ENCODE data around the gene GSPT1.

GRCh38 chr16:11907160-11907970 is 8.4 kb downstream of the GSPT1 start:
- no peak for TF ChIP-seq KAT8 (IDR thresholded peaks at IDR 0.05; ENCODE audit: low read depth)
- no peak for TF ChIP-seq MXI1 (IDR thresholded peaks at IDR 0.05; ENCODE audit: low read depth, low read length)
- TF ChIP-seq, protein P1, sequence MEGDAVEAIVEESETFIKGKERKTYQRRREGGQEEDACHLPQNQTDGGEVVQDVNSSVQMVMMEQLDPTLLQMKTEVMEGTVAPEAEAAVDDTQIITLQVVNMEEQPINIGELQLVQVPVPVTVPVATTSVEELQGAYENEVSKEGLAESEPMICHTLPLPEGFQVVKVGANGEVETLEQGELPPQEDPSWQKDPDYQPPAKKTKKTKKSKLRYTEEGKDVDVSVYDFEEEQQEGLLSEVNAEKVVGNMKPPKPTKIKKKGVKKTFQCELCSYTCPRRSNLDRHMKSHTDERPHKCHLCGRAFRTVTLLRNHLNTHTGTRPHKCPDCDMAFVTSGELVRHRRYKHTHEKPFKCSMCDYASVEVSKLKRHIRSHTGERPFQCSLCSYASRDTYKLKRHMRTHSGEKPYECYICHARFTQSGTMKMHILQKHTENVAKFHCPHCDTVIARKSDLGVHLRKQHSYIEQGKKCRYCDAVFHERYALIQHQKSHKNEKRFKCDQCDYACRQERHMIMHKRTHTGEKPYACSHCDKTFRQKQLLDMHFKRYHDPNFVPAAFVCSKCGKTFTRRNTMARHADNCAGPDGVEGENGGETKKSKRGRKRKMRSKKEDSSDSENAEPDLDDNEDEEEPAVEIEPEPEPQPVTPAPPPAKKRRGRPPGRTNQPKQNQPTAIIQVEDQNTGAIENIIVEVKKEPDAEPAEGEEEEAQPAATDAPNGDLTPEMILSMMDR (IDR thresholded peaks at IDR 0.05 in 2 of 3, conservative IDR thresholded peaks at IDR 0.05 in 1 of 3; ENCODE audit: insufficient read depth in 2 of 3, low read depth in 1 of 3, low read length in 3 of 3) = no peak
- TF ChIP-seq BHLHE40 (IDR thresholded peaks at IDR 0.05; ENCODE audit: low read length) = no peak
- TF ChIP-seq TCF3 (CRISPR knock-in tag; IDR thresholded peaks at IDR 0.05) = no peak
- TF ChIP-seq TFAM (CRISPR knock-in tag; conservative IDR thresholded peaks at IDR 0.05) = no peak
- TF ChIP-seq ZFX (CRISPR knock-in tag; IDR thresholded peaks at IDR 0.05) = no peak
- TF ChIP-seq PHF8 (IDR thresholded peaks at IDR 0.05; ENCODE audit: borderline replicate concordance, low read length) = no peak
- TF ChIP-seq, protein P2, sequence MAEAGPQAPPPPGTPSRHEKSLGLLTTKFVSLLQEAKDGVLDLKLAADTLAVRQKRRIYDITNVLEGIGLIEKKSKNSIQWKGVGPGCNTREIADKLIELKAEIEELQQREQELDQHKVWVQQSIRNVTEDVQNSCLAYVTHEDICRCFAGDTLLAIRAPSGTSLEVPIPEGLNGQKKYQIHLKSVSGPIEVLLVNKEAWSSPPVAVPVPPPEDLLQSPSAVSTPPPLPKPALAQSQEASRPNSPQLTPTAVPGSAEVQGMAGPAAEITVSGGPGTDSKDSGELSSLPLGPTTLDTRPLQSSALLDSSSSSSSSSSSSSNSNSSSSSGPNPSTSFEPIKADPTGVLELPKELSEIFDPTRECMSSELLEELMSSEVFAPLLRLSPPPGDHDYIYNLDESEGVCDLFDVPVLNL (CRISPR knock-in tag; IDR thresholded peaks at IDR 0.05; ENCODE audit: low read depth) = no peak
- no peak for TF ChIP-seq SMAD1 (IDR thresholded peaks at IDR 0.05; ENCODE audit: low read depth, low read length, partially characterized antibody)
- no peak for TF ChIP-seq ZFP1 (CRISPR knock-in tag; IDR thresholded peaks at IDR 0.05)
- TF ChIP-seq POLR2A (conservative IDR thresholded peaks at IDR 0.05) = no peak
- TF ChIP-seq CBFA2T2 (conservative IDR thresholded peaks at IDR 0.05) = no peak

Measured in K562 (cell line).